Measurements from ENCODE around the gene CALD1.

The CALD1 gene

GRCh38 chr7:134866617-134867016, 87.2 kb downstream of the CALD1 start:
- FAIRE-seq = no peak

GRCh38 chr7:134870156-134870555, 90.7 kb downstream of the CALD1 start:
- FAIRE-seq = no peak

GRCh38 chr7:134870781-134871180, 91.3 kb downstream of the CALD1 start:
- FAIRE-seq = no peak

DNA sequence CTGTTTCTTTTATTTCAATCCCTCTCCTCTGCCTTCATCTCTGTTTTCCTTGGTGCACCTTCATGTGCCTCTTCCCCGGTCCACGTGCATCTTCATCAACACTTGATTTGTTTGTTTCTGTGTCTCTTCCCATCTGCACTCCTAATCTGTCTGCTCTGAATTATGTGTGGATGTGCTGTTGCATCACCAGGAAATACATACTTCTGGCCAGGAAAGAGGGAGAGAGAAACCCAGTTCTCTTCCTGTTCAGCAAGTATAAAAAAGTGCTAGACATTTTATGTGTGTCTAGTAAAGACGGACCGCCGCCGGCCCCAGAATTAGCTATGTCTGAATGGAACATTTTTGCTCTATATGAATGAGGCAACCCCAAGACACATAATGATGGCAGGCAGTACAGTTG, 93.8 kb downstream of the CALD1 start:
- FAIRE-seq = no peak

DNA sequence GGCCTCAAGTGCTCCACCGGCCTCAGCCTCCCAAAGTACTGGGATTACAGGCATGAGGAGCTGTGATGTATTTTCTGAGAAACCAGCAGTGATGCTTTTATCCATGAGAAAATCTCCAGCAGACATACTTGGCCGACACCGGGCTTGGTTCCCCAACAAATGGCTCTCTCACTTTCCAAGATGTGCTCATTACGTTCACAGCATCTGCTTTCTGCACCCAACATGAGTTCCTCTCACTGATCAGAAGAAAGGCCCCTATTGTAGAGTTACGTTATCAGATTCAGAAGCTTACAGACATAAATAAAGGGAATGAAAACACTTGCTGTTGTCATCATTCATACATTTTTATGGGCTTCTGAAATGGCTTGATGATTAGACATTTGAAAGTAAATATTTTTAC, 95.0 kb downstream of the CALD1 start:
- no peak for FAIRE-seq

GRCh38 chr7:134875867-134876266, 96.4 kb downstream of the CALD1 start:
- FAIRE-seq = no peak

DNA sequence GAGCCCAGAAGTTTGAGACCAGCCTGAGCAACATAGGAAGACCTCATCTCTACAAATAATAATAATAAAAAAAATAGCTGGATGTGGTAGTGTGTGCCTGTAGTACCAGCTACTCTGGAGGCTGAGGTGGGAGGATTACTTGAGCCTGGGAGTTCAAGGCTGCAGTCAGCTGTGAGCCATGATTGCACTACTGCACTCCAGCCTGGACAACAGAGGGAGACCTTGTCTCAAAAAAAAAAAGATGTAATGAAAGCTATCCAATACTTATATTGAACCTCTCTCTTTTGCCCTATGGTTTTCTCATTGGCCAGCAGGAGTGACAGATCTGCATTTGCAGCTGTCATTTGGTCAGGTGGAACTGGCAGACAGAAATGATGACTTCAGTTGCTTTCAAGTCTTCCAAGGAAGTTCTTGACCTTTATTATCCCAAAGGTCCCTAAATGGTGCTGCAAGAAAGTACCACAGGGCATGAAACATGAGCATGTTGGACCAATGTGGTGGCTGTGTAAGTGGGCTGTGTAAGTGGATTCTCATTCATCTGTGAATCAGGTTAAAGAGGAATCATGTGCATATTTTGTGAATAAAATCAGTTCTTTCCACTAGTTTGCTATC, 99.4 kb downstream of the CALD1 start:
- no peak for FAIRE-seq

DNA sequence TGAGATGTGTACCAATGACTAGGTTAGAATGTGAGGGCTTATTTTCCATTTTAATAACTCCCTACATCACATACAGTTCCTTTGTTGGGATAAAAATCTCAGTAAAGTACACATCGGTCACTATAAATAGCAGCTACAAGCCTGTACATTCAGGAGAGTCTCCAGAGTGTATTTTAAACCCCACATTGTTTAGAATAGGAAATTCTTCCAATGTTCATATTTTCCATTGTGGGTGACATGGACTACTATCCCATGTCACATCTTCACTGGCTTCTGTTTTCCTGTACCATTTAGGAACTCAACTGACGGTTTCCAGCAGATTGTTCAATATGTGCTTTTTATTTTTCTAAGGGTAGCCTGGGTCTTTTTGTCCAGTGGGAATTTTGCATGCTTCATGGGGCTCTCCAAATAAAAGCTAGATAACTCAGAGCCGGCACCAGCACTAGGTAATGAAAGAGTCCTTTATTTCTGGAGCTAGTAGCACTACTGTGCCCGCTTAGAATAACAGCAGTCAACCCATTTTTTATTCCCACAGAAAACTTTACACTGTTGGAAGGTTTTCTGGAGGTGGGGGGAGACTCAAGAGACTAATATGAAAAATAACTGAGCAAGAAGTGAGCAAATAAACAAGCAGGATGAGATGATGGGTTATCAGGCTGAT, 100.5 kb downstream of the CALD1 start:
- FAIRE-seq = no peak

- no peak for FAIRE-seq
These were observed 103.0 kb downstream of the CALD1 start for GRCh38 chr7:134882481-134882880.

DNA sequence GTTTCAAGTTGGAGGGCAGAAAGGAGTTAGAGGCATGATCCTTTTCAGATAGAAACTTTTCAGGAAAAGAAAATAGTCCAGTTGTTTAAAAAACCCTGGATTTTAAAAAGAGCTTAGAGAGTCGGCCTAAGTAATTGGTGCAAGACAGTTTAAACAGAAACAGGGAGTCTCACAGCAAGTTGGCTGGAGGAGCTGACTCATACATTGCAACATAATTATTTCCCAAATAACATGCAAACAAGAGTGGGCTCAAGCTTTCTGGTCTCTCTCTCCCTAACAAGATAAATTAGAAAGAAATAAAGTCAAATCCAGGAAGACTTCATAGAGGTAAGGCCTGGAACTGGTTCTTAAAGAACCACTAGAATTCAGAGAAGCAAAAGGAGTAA, 106.5 kb downstream of the CALD1 start:
- FAIRE-seq = no peak

GRCh38 chr7:134886353-134887057, 107.1 kb downstream of the CALD1 start:
- FAIRE-seq = no peak

GRCh38 chr7:134887523-134887922, 108.1 kb downstream of the CALD1 start:
- no peak for FAIRE-seq

- FAIRE-seq = no peak
These were observed 108.8 kb downstream of the CALD1 start for GRCh38 chr7:134888141-134888740.

- FAIRE-seq = no peak
These were observed 111.1 kb downstream of the CALD1 start for GRCh38 chr7:134890246-134891240.

DNA sequence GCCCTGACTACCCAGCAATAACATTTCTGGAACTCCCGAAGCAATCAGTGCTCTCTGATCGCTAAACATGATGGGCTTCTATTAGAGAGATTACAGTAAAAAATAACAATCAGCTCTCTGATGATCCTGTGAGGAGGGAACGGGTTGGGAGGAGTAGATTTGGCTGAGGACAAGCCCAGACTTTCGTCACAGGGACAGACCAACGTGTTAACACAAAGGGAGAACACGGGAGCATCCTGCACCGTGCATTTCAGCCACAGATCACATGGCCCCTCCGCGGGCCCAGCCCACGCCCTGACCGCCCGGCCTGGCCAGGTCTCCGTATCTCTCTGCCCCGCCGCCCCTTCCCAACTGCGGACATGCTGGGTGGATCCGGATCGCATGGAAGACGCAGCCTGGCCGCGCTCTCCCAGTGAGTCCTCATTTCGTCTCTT, 111.8 kb downstream of the CALD1 start:
- FAIRE-seq = peak; percentile 12

GRCh38 chr7:134891696-134892678, 112.6 kb downstream of the CALD1 start:
- no peak for FAIRE-seq

DNA sequence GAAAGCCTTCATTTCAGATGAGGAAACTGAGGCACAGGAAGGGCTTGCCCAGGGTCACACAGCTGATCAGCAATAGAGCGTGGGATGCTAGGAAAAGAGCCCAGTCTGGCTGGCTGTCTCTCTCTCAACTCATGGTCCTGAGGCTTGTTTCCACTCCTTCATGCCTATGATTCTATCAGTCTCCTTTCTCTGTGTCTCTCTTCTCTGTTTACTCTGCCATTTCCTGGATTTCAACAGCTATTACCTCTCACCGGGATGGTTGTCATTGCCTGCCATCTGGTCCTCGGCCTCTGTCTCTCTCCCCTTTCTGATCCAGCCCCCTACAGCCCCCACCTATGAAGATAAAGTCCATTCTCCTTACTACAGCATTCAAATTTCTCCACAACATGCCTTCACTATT, 113.5 kb downstream of the CALD1 start:
- FAIRE-seq = no peak

DNA sequence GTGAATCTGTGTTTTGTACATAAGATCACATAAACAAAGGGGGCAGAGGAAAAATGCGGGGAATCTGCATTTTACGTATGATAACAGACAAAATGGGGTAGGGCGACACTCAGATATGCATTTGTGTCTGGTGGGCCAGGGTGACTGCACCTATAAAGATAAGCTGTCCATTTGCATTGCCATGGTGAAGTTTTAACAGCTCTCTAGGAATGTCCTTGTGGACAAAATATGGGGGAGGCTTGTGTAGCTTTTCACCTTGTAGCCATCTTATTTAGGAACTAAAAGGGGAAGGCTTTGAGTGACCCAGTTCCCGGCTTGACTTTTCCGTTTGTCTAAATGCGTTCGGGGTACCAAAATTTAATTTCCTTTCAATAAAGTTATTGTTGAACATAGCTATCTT, 114.5 kb downstream of the CALD1 start:
- FAIRE-seq = no peak

GRCh38 chr7:134894928-134895327, 115.5 kb downstream of the CALD1 start:
- no peak for FAIRE-seq

DNA sequence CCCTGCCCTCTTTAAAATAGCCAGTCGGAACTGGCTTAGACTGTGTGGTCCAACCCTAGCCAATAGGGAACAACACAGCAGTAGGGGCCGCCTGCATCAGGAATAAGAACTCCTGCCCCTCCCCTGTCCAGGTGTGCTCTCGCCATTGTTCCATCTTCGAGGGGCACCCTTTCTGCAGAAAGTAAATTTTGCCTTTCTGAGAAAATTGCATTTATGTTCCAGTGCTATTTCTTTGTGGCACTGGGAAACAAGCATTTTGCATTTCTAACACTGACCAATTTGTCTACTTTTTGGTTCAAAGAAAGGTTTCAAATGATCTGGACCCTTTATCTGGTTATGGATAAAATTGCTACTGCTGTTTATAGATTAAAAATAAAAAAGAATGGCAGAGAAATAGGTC, 116.6 kb downstream of the CALD1 start:
- no peak for FAIRE-seq

- no peak for FAIRE-seq
These were observed 118.5 kb downstream of the CALD1 start for GRCh38 chr7:134897936-134898335.
